HepG2 (cell line): ENCODE measurements around the gene MAP3K3. TPM values are rescaled to one million over a fixed set of nuclear protein-coding genes. Genes with fewer than 3 reads are reported as not detected.

Experiments
- ATAC-seq: fragments of 200-7000 bp; cut with Tn5 transposase; 3 replicates; pipeline ENCODE4 v1.9.1; 2020; ENCODE audit warnings: mild to moderate bottlenecking, moderate library complexity
- BruUV-seq: library from RNA; stranded (reverse); fragments of 400-500 nt; replicated peaks from 2 replicates; lab custom pipeline; 2021; lab: Mats Ljungman, UMichigan
- CTCF ChIA-PET: fragments of 300-600 bp; formaldehyde crosslinking; extraction: SDS; loops from one replicate; lab custom pipeline; 2021; ENCODE audit warnings: low total read pairs, inconsistent platforms, low intra/inter-chr PET ratio; lab: Yijun Ruan, JAX
- POLR2A ChIA-PET: fragments of 350-600 bp; sonication (Branson Sonifier 250); formaldehyde crosslinking; loops from one replicate; lab custom pipeline; 2020; ENCODE audit warnings: antibody characterized with exemption, inconsistent platforms; lab: Yijun Ruan, JAX
- DNase-seq: peaks from one replicate; pipeline ENCODE4 v3.0.0-alpha.2; 2015; ENCODE audit warnings: low spot score
- FAIRE-seq: peaks from 3 replicates; lab custom pipeline; 2011; peaks lifted over from hg19 to GRCh38; lab: Jason Lieb, UNC
- H2AFZ ChIP-seq: one replicate; pipeline ENCODE4 v1.6.1; 2011; ENCODE audit warnings: low read length, inconsistent platforms
- H3K27ac ChIP-seq: fragments of 300-600 bp; 3 replicates; pipeline ENCODE4 v1.8.0; 2011; ENCODE audit warnings: mixed run types, mild to moderate bottlenecking, mixed read lengths, low read length, inconsistent platforms; ENCODE audit not compliant: insufficient read depth; ENCODE audit errors: extremely low read length
- H3K27me3 ChIP-seq, 2 experiments: fragments of 200-600 bp in 1 of 2; 2 replicates in 1 of 2; 3 replicates in 1 of 2; pipeline versions ENCODE4 v1.6.0 to v1.8.0; 2011; ENCODE audit warnings: low read length in 2 of 2, mild to moderate bottlenecking in 2 of 2, moderate library complexity in 2 of 2, inconsistent platforms in 1 of 2; ENCODE audit not compliant: insufficient read depth in 2 of 2, control insufficient read depth in 1 of 2
- H3K36me3 ChIP-seq, 2 experiments: fragments of 200-600 bp in 1 of 2; replicated peaks in 1 of 2; 2 replicates in 1 of 2; 3 replicates in 1 of 2; pipeline versions ENCODE4 v1.5.1 to v1.8.0; 2011; ENCODE audit warnings: low read length in 2 of 2, inconsistent platforms in 1 of 2; ENCODE audit not compliant: insufficient read depth in 2 of 2, control insufficient read depth in 1 of 2
- H3K4me1 ChIP-seq: 2 replicates; pipeline ENCODE4 v1.5.1; 2012; ENCODE audit warnings: low read length, inconsistent platforms; ENCODE audit not compliant: insufficient read depth
- H3K4me2 ChIP-seq: 2 replicates; pipeline ENCODE4 v1.6.0; 2011; ENCODE audit warnings: low read depth, low read length, inconsistent platforms
- H3K4me3 ChIP-seq, 3 experiments: fragments of 200-600 bp in 1 of 3; sonication (generic), shearing (Covaris generic) in 1 of 3; replicated peaks in 1 of 3; 2 replicates each; pipeline ENCODE4 v1.5.1; 2011 to 2016; ENCODE audit warnings: low read length in 3 of 3, inconsistent platforms in 2 of 3, low read depth in 2 of 3, mild to moderate bottlenecking in 2 of 3, control low read depth in 1 of 3, mixed read lengths in 1 of 3; ENCODE audit not compliant: insufficient read depth in 1 of 3
- H3K79me2 ChIP-seq: one replicate; pipeline ENCODE4 v1.6.1; 2011; ENCODE audit warnings: low read length, inconsistent platforms; ENCODE audit not compliant: insufficient read depth
- H3K9ac ChIP-seq: 2 replicates; pipeline ENCODE4 v1.6.0; 2011; ENCODE audit warnings: mild to moderate bottlenecking, low read depth, low read length, inconsistent platforms; ENCODE audit not compliant: insufficient read depth
- H3K9me3 ChIP-seq: 2 replicates; pipeline ENCODE4 v1.5.1; 2012; ENCODE audit warnings: mild to moderate bottlenecking, low read length
- H4K20me1 ChIP-seq: 2 replicates; pipeline ENCODE4 v1.6.0; 2011; ENCODE audit warnings: inconsistent platforms, mild to moderate bottlenecking, low read length, moderate library complexity; ENCODE audit not compliant: insufficient read depth
- ARNTL ChIP-seq: sonication (generic); formaldehyde crosslinking; IDR thresholded peaks from 2 replicates; pipeline ENCODE4 v1.4.0; 2020; ENCODE audit warnings: mild to moderate bottlenecking, missing genetic modification reagents
- CEBPZ ChIP-seq: IDR thresholded peaks from 2 replicates; pipeline ENCODE4 v1.6.1; 2012; ENCODE audit warnings: low read length, improper control_type of control experiment
- JARID2 ChIP-seq: sonication (generic); formaldehyde crosslinking; IDR thresholded peaks from 2 replicates; pipeline ENCODE4 v1.8.1; 2023; ENCODE audit warnings: missing genetic modification reagents, inconsistent platforms; ENCODE audit not compliant: insufficient replicate concordance
- NFATC3 ChIP-seq: sonication (generic); formaldehyde crosslinking; IDR thresholded peaks from 2 replicates; pipeline ENCODE4 v1.5.1; 2020; ENCODE audit warnings: mild to moderate bottlenecking, missing genetic modification reagents
- NPAS2 ChIP-seq: sonication (generic); formaldehyde crosslinking; IDR thresholded peaks from 2 replicates; pipeline ENCODE4 v1.8.0; 2022; ENCODE audit warnings: mild to moderate bottlenecking, missing genetic modification reagents, borderline replicate concordance
- RBM39 ChIP-seq: fragments of 200-400 bp; formaldehyde crosslinking; IDR thresholded peaks from one replicate; pipeline ENCODE4 v1.6.1; 2018; ENCODE audit warnings: antibody characterized with exemption, mild to moderate bottlenecking, low read depth, low read length; ENCODE audit not compliant: poor library complexity, severe bottlenecking
- RNF2 ChIP-seq: fragments of 450-650 bp; conservative IDR thresholded peaks from 2 replicates; pipeline ENCODE4 v1.6.1; 2016; ENCODE audit warnings: low read depth
- SNAI1 ChIP-seq: sonication (generic); formaldehyde crosslinking; IDR thresholded peaks from 2 replicates; pipeline ENCODE4 v1.5.0; 2020; ENCODE audit warnings: mild to moderate bottlenecking, missing genetic modification reagents, borderline replicate concordance
- TMF1 ChIP-seq: sonication (generic); formaldehyde crosslinking; IDR thresholded peaks from 2 replicates; pipeline ENCODE4 v1.8.1; 2022; ENCODE audit warnings: low read depth, missing genetic modification reagents
- ZNF253 ChIP-seq: sonication (generic); formaldehyde crosslinking; IDR thresholded peaks from 2 replicates; pipeline ENCODE4 v1.8.0; 2022; ENCODE audit warnings: mild to moderate bottlenecking, missing genetic modification reagents, borderline replicate concordance
- ZNF263 ChIP-seq: sonication (generic); formaldehyde crosslinking; IDR thresholded peaks from 2 replicates; pipeline ENCODE4 v1.4.0; 2020; ENCODE audit warnings: missing genetic modification reagents
- ZNF468 ChIP-seq: sonication (generic); formaldehyde crosslinking; IDR thresholded peaks from 2 replicates; pipeline ENCODE4 v1.8.0; 2022; ENCODE audit warnings: mild to moderate bottlenecking, moderate library complexity, missing genetic modification reagents
- ZNF530 ChIP-seq: sonication (generic); formaldehyde crosslinking; IDR thresholded peaks from 2 replicates; pipeline ENCODE4 v1.5.0; 2020; ENCODE audit warnings: low read depth, mild to moderate bottlenecking, missing genetic modification reagents
- ZNF576 ChIP-seq: sonication (generic); formaldehyde crosslinking; IDR thresholded peaks from 2 replicates; pipeline ENCODE4 v1.4.0; 2020; ENCODE audit warnings: mild to moderate bottlenecking, missing genetic modification reagents
- ZNF703 ChIP-seq: sonication (generic); formaldehyde crosslinking; IDR thresholded peaks from 2 replicates; pipeline ENCODE4 v1.5.1; 2020; ENCODE audit warnings: missing genetic modification reagents, mild to moderate bottlenecking, moderate library complexity, borderline replicate concordance
- WGBS: methylation state at CpG from one replicate; pipeline ENCODE4 v1.1.6; 2017; ENCODE audit warnings: low lambda C conversion rate; 5-methylcytosine and 5-hydroxymethylcytosine counted together
- in situ Hi-C: cut with HindIII; loops from 2 replicates; pipeline ENCODE4 v1.10.0; 2017; ENCODE audit warnings: low pct_unique_long_range_greater_than_20kb; ENCODE audit not compliant: extremely low pct_ligation_motif_present
- intact Hi-C: fragments of 100-400 bp; cut with micrococcal nuclease; formaldehyde crosslinking; loops from one replicate; pipeline ENCODE4 v1.10.0; 2022; ENCODE audit not compliant: unreplicated experiment
- polyA plus RNA-seq, 8 experiments: library from polyadenylated mRNA; depleted of rRNA in 3 of 8; stranded (reverse) in 7 of 8; unstranded in 1 of 8; fragments of >200 nt; fragmentation: Illumina TruSeq in 4 of 8; extraction: Trizol in 4 of 8; gene quantifications; 2 replicates each; pipeline versions ENCODE4 v1.2.1 to v1.2.3, GENCODE V29; 2011 to 2016; ENCODE audit warnings: low read depth in 4 of 8, missing spikeins in 1 of 8, mixed read lengths in 1 of 8; ENCODE audit not compliant: insufficient read depth in 1 of 8
- total RNA-seq, 5 experiments: library from RNA; depleted of rRNA; stranded (reverse); fragments of >200 nt; fragmentation: Illumina TruSeq; extraction: Trizol; gene quantifications; 2 replicates each; pipeline ENCODE4 v1.2.3, GENCODE V29; 2016; ENCODE audit warnings: low read depth in 1 of 5

The MAP3K3 gene
- total and polyA plus RNA-seq, 2 of the 13 experiments (the other 11 are each of a cell fraction or from before 2014, with no cell fraction given) = 17.7 to 21.8 TPM

GRCh38 chr17:63686138-63686685, 64.0 kb downstream of the MAP3K3 start:
- H3K27me3 ChIP-seq = no peaks in the 10 kb centered on the region
- H3K36me3 ChIP-seq = peaks cover 36 to 66% of the 10 kb centered on the region in 2 experiments
- in situ Hi-C loops = no loop called here
- WGBS = 99% methylated on average over 3 of the region's 3 CpGs
- no peaks in the 10 kb centered on the region for H4K20me1 ChIP-seq
- ATAC-seq = no peak
- TF ChIP-seq ZNF468 (CRISPR knock-in tag) (no peak), JARID2 (CRISPR knock-in tag) (no peak), RBM39 (no peak), ZNF530 (CRISPR knock-in tag) (no peak), CEBPZ (no peak), RNF2 (no peak), ZNF263 (no peak), TMF1 (CRISPR knock-in tag) (no peak), NPAS2 (CRISPR knock-in tag) (no peak), ARNTL (CRISPR knock-in tag) (no peak), NFATC3 (CRISPR knock-in tag) (no peak), SNAI1 (CRISPR knock-in tag) (no peak), ZNF576 (CRISPR knock-in tag) (no peak), ZNF253 (no peak), ZNF703 (no peak)
- no TSS peak for BruUV-seq
- no peak overlapping the region for H3K4me3 ChIP-seq
- H3K9ac ChIP-seq = no peak overlapping the region
- no peak for FAIRE-seq
- intact Hi-C loops = no loop called here
- H2AFZ ChIP-seq = no peak overlapping the region
- ChIA-PET POLR2A (no interaction called here), CTCF (no interaction called here)
- DNase-seq = no peak
- no peaks in the 10 kb centered on the region for H3K79me2 ChIP-seq
- no peaks in the 10 kb centered on the region for H3K4me1 ChIP-seq
- H3K27ac ChIP-seq = no peak overlapping the region
- H3K4me2 ChIP-seq = no peak overlapping the region
- no peaks in the 10 kb centered on the region for H3K9me3 ChIP-seq
